BLaER1 treated with 17β-estradiol and CSF1 and Interleukin-3, amounts not matched to agents 10 nM and 100 nM (cell line): ENCODE data around the gene DYDC2.

Source experiments
- H3K27ac ChIP-seq, 11 experiments: shearing (Covaris generic); formaldehyde crosslinking; 2 replicates each; pipeline ENCODE4 v1.8.1; 2022
- H3K27me3 ChIP-seq, 11 experiments: shearing (Covaris generic); formaldehyde crosslinking; 2 replicates each; pipeline ENCODE4 v1.8.1; 2022
- H3K36me3 ChIP-seq, 11 experiments: shearing (Covaris generic); formaldehyde crosslinking; 2 replicates each; pipeline ENCODE4 v1.8.1; 2022
- H3K4me1 ChIP-seq, 10 experiments: shearing (Covaris generic); formaldehyde crosslinking; 2 replicates each; pipeline ENCODE4 v1.8.1; 2022
- H3K4me2 ChIP-seq, 11 experiments: shearing (Covaris generic); formaldehyde crosslinking; 2 replicates each; pipeline ENCODE4 v1.8.1; 2022
- H3K4me3 ChIP-seq, 10 experiments: shearing (Covaris generic); formaldehyde crosslinking; 2 replicates each; pipeline ENCODE4 v1.8.1; 2022
- H3K9ac ChIP-seq, 11 experiments: shearing (Covaris generic); formaldehyde crosslinking; 2 replicates each; pipeline ENCODE4 v1.8.1; 2022
- H3K9me3 ChIP-seq, 11 experiments: shearing (Covaris generic); formaldehyde crosslinking; replicated peaks in 1 of 11; 2 replicates each; pipeline ENCODE4 v1.8.1; 2022
- H4K20me1 ChIP-seq, 11 experiments: shearing (Covaris generic); formaldehyde crosslinking; 2 replicates each; pipeline ENCODE4 v1.8.1; 2022
- Cebpa-rat ChIP-seq, 11 experiments: shearing (Covaris generic); IDR thresholded peaks; 2 replicates each; pipeline ENCODE4 v1.8.1; 2022

The DYDC2 gene

GRCh38 chr10:80356563-80356988 lies at the start of gene DYDC2, which contains the start of gene DYDC1:
DYDC2 (plus strand) TSS chr10:80356781; CDS start chr10:80362444, 5,663 bp downstream.
DYDC1 (minus strand) TSS chr10:80356755; CDS start chr10:80352601, 4,154 bp downstream.
- peaks cover 23 to 30% (median 28%) of the 10 kb centered on the region in 11 experiments for H3K27me3 ChIP-seq
- no peak for TF ChIP-seq Cebpa-rat (IDR thresholded peaks at IDR 0.05)
- H4K20me1 ChIP-seq = no peaks in the 10 kb centered on the region
- H3K4me1 ChIP-seq = peaks cover under 1 to 22% (median 17%) of the 10 kb centered on the region in 10 experiments; a peak in 19 of 20 replicates
- peaks cover 5 to 23% (median 15%) of the 10 kb centered on the region in 11 experiments; a peak in 18 of 22 replicates for H3K9me3 ChIP-seq
- H3K27ac ChIP-seq = peak within 1 kb of the TSS in 4 of 11 experiments; percentile 21 to 44 (median 29); a peak in 3 of 22 replicates
- H3K4me3 ChIP-seq = peak within 1 kb of the TSS; percentile 48 to 71 (median 62)
- peak within 1 kb of the TSS; percentile 80 to 98 (median 95) for H3K4me2 ChIP-seq
- peak within 1 kb of the TSS; percentile 24 to 68 (median 54); a peak in 19 of 22 replicates for H3K9ac ChIP-seq
- no peaks in the 10 kb centered on the region for H3K36me3 ChIP-seq

GRCh38 chr10:80313523-80313922 lies 43.1 kb upstream of the DYDC2 start:
- peaks cover 5 to 26% (median 13%) of the 10 kb centered on the region in 11 experiments; a peak in 20 of 22 replicates for H3K9me3 ChIP-seq
- TF ChIP-seq Cebpa-rat (IDR thresholded peaks at IDR 0.05) = no peak
- peaks cover 0 to 22% (median 8%) of the 10 kb centered on the region in 10 experiments; a peak in 10 of 20 replicates for H3K4me1 ChIP-seq
- no peaks in the 10 kb centered on the region for H4K20me1 ChIP-seq
- no peak overlapping the region for H3K27ac ChIP-seq
- no peaks in the 10 kb centered on the region for H3K27me3 ChIP-seq
- no peak overlapping the region for H3K4me3 ChIP-seq
- H3K9ac ChIP-seq = no peak overlapping the region
- no peaks in the 10 kb centered on the region for H3K36me3 ChIP-seq
- H3K4me2 ChIP-seq = peak overlapping the region in 2 of 11 experiments; percentile 10 to 15; a peak in 2 of 22 replicates

- Histone ChIP-seq H3K9me3 (peaks cover 5 to 19% (median 11%) of the 10 kb centered on the region in 11 experiments; a peak in 20 of 22 replicates), H3K4me3 (no peak overlapping the region), H3K4me1 (peaks cover 0 to 22% (median 8%) of the 10 kb centered on the region in 10 experiments; a peak in 10 of 20 replicates), H3K9ac (no peak overlapping the region), H4K20me1 (no peaks in the 10 kb centered on the region), H3K4me2 (no peak overlapping the region), H3K36me3 (no peaks in the 10 kb centered on the region), H3K27me3 (no peaks in the 10 kb centered on the region), H3K27ac (no peak overlapping the region)
- no peak for TF ChIP-seq Cebpa-rat (IDR thresholded peaks at IDR 0.05)
Measured at GRCh38 chr10:80315391-80315790, 41.2 kb upstream of the DYDC2 start.

GRCh38 chr10:80318742-80319141 lies 37.8 kb upstream of the DYDC2 start:
- TF ChIP-seq Cebpa-rat (IDR thresholded peaks at IDR 0.05) = no peak

GRCh38 chr10:80319318-80319717 lies 37.3 kb upstream of the DYDC2 start:
- no peak overlapping the region for H3K4me2 ChIP-seq
- no peak overlapping the region for H3K27ac ChIP-seq
- H4K20me1 ChIP-seq = no peaks in the 10 kb centered on the region
- no peaks in the 10 kb centered on the region for H3K27me3 ChIP-seq
- peaks cover 15 to 27% (median 19%) of the 10 kb centered on the region in 10 experiments for H3K4me1 ChIP-seq
- H3K9ac ChIP-seq = no peak overlapping the region
- no peak for TF ChIP-seq Cebpa-rat (IDR thresholded peaks at IDR 0.05)
- peaks cover 5 to 19% (median 9%) of the 10 kb centered on the region in 11 experiments; a peak in 18 of 22 replicates for H3K9me3 ChIP-seq
- no peaks in the 10 kb centered on the region for H3K36me3 ChIP-seq
- no peak overlapping the region for H3K4me3 ChIP-seq

More at GRCh38 chr10:80318742-80319141, 37.8 kb upstream of the DYDC2 start:
- Histone ChIP-seq H3K36me3 (no peaks in the 10 kb centered on the region), H3K4me2 (no peak overlapping the region), H3K27ac (no peak overlapping the region), H3K9ac (no peak overlapping the region), H3K4me3 (no peak overlapping the region), H3K9me3 (peaks cover 5 to 19% (median 9%) of the 10 kb centered on the region in 11 experiments; a peak in 18 of 22 replicates), H3K27me3 (no peaks in the 10 kb centered on the region), H3K4me1 (peaks cover 9 to 21% (median 13%) of the 10 kb centered on the region in 10 experiments), H4K20me1 (no peaks in the 10 kb centered on the region)

GRCh38 chr10:80319725-80320290 lies 36.8 kb upstream of the DYDC2 start:
- peaks cover 5 to 18% (median 8%) of the 10 kb centered on the region in 11 experiments; a peak in 18 of 22 replicates for H3K9me3 ChIP-seq

GRCh38 chr10:80320377-80320776 lies 36.2 kb upstream of the DYDC2 start:
- H3K4me2 ChIP-seq = no peak overlapping the region
- peaks cover under 1 to 13% (median 4%) of the 10 kb centered on the region in 11 experiments; a peak in 17 of 22 replicates for H3K9me3 ChIP-seq
- no peak overlapping the region for H3K4me3 ChIP-seq
- peaks cover 16 to 27% (median 20%) of the 10 kb centered on the region in 10 experiments for H3K4me1 ChIP-seq
- no peaks in the 10 kb centered on the region for H4K20me1 ChIP-seq
- no peak overlapping the region for H3K27ac ChIP-seq
- TF ChIP-seq Cebpa-rat (IDR thresholded peaks at IDR 0.05) = no peak
- H3K36me3 ChIP-seq = no peaks in the 10 kb centered on the region
- H3K9ac ChIP-seq = no peak overlapping the region
- no peaks in the 10 kb centered on the region for H3K27me3 ChIP-seq

More at GRCh38 chr10:80319725-80320290, 36.8 kb upstream of the DYDC2 start:
- Histone ChIP-seq H4K20me1 (no peaks in the 10 kb centered on the region), H3K4me3 (no peak overlapping the region), H3K27ac (no peak overlapping the region), H3K4me2 (no peak overlapping the region), H3K9ac (no peak overlapping the region), H3K27me3 (no peaks in the 10 kb centered on the region), H3K4me1 (peaks cover 16 to 27% (median 20%) of the 10 kb centered on the region in 10 experiments), H3K36me3 (no peaks in the 10 kb centered on the region)
- no peak for TF ChIP-seq Cebpa-rat (IDR thresholded peaks at IDR 0.05)

GRCh38 chr10:80321183-80321582 lies 35.4 kb upstream of the DYDC2 start:
- no peak for TF ChIP-seq Cebpa-rat (IDR thresholded peaks at IDR 0.05)
- H3K9ac ChIP-seq = no peak overlapping the region
- no peak overlapping the region for H3K4me2 ChIP-seq
- no peak overlapping the region for H3K27ac ChIP-seq
- no peaks in the 10 kb centered on the region for H4K20me1 ChIP-seq
- peaks cover 16 to 24% (median 20%) of the 10 kb centered on the region in 10 experiments for H3K4me1 ChIP-seq
- no peak overlapping the region for H3K4me3 ChIP-seq
- H3K36me3 ChIP-seq = no peaks in the 10 kb centered on the region
- no peaks in the 10 kb centered on the region for H3K27me3 ChIP-seq
- peaks cover 0 to 5% (median 0%) of the 10 kb centered on the region in 11 experiments; a peak in 4 of 22 replicates for H3K9me3 ChIP-seq

- H3K36me3 ChIP-seq = no peaks in the 10 kb centered on the region
- H3K4me2 ChIP-seq = no peak overlapping the region
- no peaks in the 10 kb centered on the region for H3K27me3 ChIP-seq
- H3K9ac ChIP-seq = no peak overlapping the region
- peaks cover 0 to 4% (median 0%) of the 10 kb centered on the region in 11 experiments; a peak in 2 of 22 replicates for H3K9me3 ChIP-seq
- H3K4me1 ChIP-seq = peaks cover 12 to 24% (median 19%) of the 10 kb centered on the region in 10 experiments
- no peak overlapping the region for H3K4me3 ChIP-seq
- H3K27ac ChIP-seq = no peak overlapping the region
- TF ChIP-seq Cebpa-rat (IDR thresholded peaks at IDR 0.05) = no peak
- no peaks in the 10 kb centered on the region for H4K20me1 ChIP-seq
Measured at GRCh38 chr10:80322158-80322557, 34.4 kb upstream of the DYDC2 start.
